ENCODE measurements around the gene MMP24. TPM values are rescaled to one million over a fixed set of nuclear protein-coding genes. Genes with fewer than 3 reads are reported as not detected.

The MMP24 gene
- total and polyA plus RNA-seq, 8 donors: 2.0 to 7.3 (median 5.0) TPM

DNA sequence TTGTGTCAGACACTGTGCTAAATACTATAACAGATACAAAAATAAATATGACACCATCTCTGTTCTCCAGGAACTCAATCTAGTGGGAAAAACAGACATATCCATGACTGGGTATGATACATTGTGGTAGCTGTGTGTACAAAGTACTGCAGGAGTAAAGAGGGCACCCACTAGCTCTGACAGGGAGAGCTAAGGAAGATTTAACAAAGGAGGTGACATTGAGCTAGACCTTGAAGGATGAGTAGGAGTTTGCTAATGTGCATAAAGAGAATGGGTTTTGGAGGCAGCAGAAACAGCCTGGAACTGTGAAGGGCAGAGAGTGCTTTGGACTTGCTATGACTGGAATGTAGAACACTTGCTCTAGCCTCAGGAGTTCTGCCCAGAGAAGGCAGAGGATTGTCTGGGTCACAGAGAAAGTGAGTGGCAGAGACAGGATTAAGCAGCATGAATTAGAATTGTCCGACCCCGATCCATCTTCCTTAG is 14.4 kb downstream of the MMP24 start:
- no peaks in the 10 kb centered on the region for H3K27me3 ChIP-seq
- H3K4me1 ChIP-seq: no peaks in the 10 kb centered on the region
- ATAC-seq: no peak
- WGBS, 2 donors: 88 to 95% methylated on average over 2 of the region's 2 CpGs
- FAIRE-seq: no peak
- no peak overlapping the region for H3K27ac ChIP-seq
- TF ChIP-seq, protein P1, sequence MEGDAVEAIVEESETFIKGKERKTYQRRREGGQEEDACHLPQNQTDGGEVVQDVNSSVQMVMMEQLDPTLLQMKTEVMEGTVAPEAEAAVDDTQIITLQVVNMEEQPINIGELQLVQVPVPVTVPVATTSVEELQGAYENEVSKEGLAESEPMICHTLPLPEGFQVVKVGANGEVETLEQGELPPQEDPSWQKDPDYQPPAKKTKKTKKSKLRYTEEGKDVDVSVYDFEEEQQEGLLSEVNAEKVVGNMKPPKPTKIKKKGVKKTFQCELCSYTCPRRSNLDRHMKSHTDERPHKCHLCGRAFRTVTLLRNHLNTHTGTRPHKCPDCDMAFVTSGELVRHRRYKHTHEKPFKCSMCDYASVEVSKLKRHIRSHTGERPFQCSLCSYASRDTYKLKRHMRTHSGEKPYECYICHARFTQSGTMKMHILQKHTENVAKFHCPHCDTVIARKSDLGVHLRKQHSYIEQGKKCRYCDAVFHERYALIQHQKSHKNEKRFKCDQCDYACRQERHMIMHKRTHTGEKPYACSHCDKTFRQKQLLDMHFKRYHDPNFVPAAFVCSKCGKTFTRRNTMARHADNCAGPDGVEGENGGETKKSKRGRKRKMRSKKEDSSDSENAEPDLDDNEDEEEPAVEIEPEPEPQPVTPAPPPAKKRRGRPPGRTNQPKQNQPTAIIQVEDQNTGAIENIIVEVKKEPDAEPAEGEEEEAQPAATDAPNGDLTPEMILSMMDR (IDR thresholded peaks at IDR 0.05): no peak
- intact Hi-C loops (cut with DNase I): no loop called here
- H3K9me3 ChIP-seq: no peaks in the 10 kb centered on the region
- no peak for DNase-seq
- no peaks in the 10 kb centered on the region for H3K36me3 ChIP-seq
- H3K4me3 ChIP-seq: no peak overlapping the region

DNA sequence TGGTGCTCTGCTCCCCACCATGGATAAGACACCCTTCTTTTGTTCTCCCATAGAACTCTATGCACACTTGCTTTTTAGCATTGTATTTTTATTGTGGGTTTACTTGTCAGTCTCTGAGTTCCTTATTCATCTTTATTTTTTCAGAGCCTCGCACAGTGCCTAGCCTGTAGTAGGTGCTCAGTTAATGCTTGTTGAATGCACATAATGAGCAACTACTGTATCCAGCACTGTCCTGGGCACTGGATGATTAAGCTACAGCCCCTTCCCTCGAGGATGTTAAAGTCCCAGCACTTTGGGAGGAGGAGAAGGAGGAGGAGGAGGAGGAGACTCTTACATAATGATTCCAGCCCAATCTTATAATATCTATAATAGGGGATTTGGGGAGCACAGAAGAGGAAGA is 16.8 kb downstream of the MMP24 start:
- no peak overlapping the region for H3K27ac ChIP-seq
- TF ChIP-seq, protein P1 (IDR thresholded peaks at IDR 0.05): no peak
- ATAC-seq: no peak
- H3K9me3 ChIP-seq: no peaks in the 10 kb centered on the region
- intact Hi-C loops (cut with DNase I): no loop called here
- FAIRE-seq: no peak
- DNase-seq: no peak
- H3K4me1 ChIP-seq: no peaks in the 10 kb centered on the region
- no peaks in the 10 kb centered on the region for H3K27me3 ChIP-seq
- H3K36me3 ChIP-seq: no peaks in the 10 kb centered on the region
- no peak overlapping the region for H3K4me3 ChIP-seq
- 55 to 73% methylated on average over 2 of the region's 2 CpGs for WGBS, 2 donors

DNA sequence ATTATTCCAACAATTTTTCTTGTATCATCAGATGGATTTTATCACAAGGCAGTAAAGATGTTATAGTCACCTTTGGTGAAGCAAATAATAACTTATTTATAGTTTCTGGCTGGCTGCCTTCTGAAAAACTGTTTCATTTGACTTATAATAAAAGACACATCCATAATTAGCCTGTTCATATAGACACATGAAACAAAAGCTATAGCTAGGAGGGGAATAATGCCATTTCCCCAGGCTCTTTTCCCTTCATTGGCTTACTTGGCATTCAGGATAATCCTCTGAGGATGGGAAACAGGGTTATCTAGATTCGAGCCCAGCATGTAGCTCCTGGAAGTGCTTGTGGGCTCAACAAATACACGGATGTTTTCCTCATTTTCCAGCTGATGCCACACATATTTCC is 17.5 kb downstream of the MMP24 start:
- TF ChIP-seq, protein P1 (IDR thresholded peaks at IDR 0.05): no peak
- Histone ChIP-seq H3K36me3 (no peaks in the 10 kb centered on the region), H3K4me1 (no peaks in the 10 kb centered on the region), H3K27me3 (no peaks in the 10 kb centered on the region), H3K27ac (no peak overlapping the region), H3K4me3 (no peak overlapping the region), H3K9me3 (no peaks in the 10 kb centered on the region)
- 43 to 64% methylated on average over 2 of the region's 2 CpGs for WGBS, 2 donors
- ATAC-seq (no peak), DNase-seq (no peak), FAIRE-seq (no peak)
- intact Hi-C loops (cut with DNase I): no loop called here

DNA sequence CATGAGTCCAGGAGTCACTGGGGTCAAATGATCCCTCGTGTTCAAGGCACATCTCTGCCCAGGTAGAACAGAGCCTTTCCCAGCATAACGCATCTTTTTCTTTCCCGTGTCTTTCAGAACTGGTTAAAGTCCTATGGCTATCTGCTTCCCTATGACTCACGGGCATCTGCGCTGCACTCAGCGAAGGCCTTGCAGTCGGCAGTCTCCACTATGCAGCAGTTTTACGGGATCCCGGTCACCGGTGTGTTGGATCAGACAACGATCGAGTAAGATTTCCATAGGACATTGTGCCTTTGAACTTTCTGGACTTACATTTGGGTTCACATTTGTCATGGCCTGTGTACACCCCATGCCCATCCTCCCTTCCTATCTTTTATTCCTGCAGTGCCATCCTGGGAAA is 20.2 kb downstream of the MMP24 start:
- Histone ChIP-seq H3K27ac (no peak overlapping the region), H3K9me3 (no peaks in the 10 kb centered on the region), H3K4me3 (no peak overlapping the region), H3K4me1 (no peaks in the 10 kb centered on the region), H3K36me3 (no peaks in the 10 kb centered on the region), H3K27me3 (no peaks in the 10 kb centered on the region)
- DNase-seq (no peak), ATAC-seq (no peak), FAIRE-seq (no peak)
- WGBS, 2 donors: 92 to 93% methylated on average over 12 of the region's 12 CpGs
- TF ChIP-seq, protein P1 (IDR thresholded peaks at IDR 0.05): no peak
- intact Hi-C loops (cut with DNase I): no loop called here

DNA sequence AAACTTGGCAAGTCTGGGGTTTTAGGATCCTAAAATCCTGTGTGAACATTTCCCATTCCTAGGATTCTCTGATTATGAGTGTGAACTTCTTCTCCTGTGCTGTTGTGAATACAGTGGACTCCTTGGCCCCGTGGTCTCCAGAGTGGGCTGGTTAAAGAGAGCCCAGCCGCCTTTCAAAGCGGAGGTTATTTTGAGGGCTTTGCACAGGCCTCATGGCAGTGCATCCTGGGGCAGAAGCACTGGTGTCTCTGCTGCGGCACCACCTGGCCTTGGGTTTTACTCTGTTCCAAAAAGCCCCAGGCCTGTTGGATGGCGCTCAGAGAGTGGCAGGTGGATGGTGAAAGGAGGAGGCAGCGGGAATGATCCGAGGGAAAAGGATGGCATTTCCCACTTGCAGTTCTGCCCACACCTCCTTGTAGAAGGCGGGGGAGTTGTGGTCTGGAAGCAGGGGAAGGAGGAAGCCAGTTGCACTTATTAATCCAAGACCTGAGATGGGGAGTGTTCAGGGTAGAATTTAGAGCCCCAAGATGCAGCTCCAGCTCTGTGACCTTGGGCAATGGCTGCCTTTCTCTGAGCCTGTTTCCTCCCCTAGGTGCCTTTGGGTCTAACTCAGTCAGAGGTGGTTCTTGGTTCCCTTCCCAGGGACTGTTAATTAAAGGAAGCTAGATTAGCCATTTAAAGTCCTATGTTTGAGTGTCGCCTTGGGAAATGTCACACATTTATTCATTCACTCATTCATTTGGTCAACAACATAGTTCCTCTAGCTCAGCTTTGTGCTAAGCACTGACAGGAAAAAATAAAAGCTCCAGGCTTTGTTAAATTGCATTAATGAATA is 22.4 kb downstream of the MMP24 start:
- no peaks in the 10 kb centered on the region for H3K27me3 ChIP-seq
- DNase-seq (no peak), ATAC-seq (no peak), FAIRE-seq (no peak)
- no peaks in the 10 kb centered on the region for H3K4me1 ChIP-seq
- no peak overlapping the region for H3K4me3 ChIP-seq
- no peaks in the 10 kb centered on the region for H3K9me3 ChIP-seq
- intact Hi-C loops (cut with DNase I): no loop called here
- H3K36me3 ChIP-seq: no peaks in the 10 kb centered on the region
- no peak overlapping the region for H3K27ac ChIP-seq
- 84 to 85% methylated on average over 9 of the region's 9 CpGs for WGBS, 2 donors
- TF ChIP-seq, protein P1 (IDR thresholded peaks at IDR 0.05): no peak

All from pancreas (tissue), 10 donors.